HG02678 (cell line): ENCODE measurements around the gene METTL14.
A peak's percentile ranks its signal among the peaks of the same experiment; 100 is the strongest.

Experiments used
- ATAC-seq: cut with Tn5 transposase; IDR thresholded peaks from one replicate; pipeline ENCODE4 v1.9.1; 2021; ENCODE audit warnings: mild to moderate bottlenecking, moderate library complexity; ENCODE audit not compliant: unreplicated experiment

METTL14 gene

GRCh38 chr4:118756958-118757357, 71.8 kb downstream of the METTL14 start:
- no peak for ATAC-seq

DNA sequence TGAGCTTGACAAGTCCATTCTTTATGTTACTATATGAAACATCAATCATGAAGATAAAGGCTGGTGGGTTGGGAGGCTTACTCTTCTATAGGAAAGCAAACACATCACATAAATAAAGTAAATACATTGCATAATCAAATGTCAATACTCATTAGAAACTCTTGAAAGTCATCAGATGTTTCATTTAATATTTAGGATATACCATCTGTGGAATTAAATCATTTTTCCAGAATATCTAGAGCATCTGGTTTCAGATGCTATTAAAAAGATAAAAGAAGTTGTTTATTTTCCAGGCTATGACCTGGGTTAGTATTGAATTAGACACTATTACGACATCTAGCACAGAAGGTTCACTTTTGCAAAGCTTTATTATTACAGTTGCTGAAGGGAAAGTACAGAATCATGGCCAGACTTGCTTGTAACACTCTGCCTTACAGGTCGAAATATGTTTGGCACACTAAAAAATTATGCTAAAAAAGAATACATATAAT, 72.6 kb downstream of the METTL14 start:
- ATAC-seq = no peak

GRCh38 chr4:118758293-118758692, 73.1 kb downstream of the METTL14 start:
- ATAC-seq = no peak

DNA sequence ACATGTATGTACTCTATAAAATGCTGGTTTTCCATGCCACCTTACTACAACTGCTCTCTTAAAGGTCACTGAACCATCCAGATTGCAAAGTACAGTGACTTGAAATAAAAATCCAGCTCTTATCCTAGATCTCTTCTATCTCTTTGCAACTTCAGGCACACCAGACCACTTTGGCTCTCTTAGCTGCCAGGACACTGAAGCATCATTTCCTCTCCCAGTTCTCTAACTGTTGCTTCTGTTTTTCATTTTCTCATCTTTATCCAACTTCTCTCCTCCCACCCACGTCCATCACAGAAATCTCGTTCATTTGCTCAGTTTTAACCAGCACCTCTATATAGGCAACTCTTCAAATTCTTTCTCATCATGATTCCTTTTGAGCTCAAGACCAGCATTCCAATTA, 74.3 kb downstream of the METTL14 start:
- no peak for ATAC-seq

DNA sequence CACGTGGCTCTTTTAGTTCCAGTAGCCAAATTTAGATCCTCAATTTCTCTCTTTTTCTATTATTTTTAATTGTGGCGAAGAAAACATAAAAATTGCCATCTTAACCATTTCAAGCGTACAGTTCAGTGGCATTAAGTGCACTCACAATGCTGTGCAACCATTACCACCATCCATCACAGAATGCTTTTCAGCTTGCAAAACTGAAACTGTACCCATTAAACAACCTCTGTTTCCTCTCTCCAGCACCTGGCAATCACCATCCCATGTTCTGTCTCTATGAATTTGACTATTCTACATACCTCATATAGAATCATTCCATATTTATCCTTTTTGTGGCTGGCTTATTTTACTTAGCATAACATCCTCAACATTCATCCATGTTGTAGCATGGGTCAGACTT, 74.9 kb downstream of the METTL14 start:
- peak; percentile 52 for ATAC-seq

DNA sequence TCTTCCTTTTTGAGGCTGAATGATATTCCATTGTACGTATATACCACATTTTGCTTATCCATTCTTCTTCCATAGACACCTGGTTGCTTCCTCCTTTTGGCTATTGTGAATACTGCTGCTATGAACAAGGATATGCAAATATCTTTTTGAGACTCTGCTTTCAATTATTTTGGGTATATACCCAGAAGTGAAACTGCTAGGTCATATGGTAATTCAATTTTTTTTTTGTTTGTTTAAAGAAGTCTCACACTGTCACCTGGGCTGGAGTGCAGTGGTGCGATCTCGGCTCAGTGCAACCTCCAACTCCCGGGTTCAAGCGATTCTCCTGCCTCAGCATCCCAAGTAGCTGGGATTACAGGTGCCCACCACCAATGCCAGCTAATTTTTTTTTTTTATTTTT, 75.3 kb downstream of the METTL14 start:
- peak; percentile 96 for ATAC-seq

- ATAC-seq = no peak
Measured at GRCh38 chr4:118761397-118762016, 76.3 kb downstream of the METTL14 start.

DNA sequence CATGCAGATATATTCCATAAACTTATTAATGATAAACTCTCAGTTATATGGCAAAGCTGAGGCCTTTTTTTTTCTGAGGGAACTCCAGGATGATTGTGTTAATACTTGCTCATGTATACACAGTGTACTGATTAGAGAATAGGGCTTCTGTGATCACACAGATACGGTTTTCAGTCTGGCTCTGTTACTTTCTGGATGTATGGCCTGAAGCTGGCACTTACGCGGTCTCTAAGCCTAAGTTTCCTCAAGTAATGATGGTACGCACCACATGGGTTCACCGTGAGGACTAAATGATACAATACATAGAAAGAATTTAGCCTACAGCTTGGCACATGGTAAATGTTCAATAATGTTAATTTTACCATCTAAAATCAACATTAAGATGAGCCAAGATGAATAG, 77.0 kb downstream of the METTL14 start:
- no peak for ATAC-seq

- ATAC-seq = no peak
Measured at GRCh38 chr4:118762730-118763477, 77.7 kb downstream of the METTL14 start.
